ENCODE measurements around the gene ADGRB2.

Gene ADGRB2

GRCh38 chr1:31795801-31796621 is 31.9 kb upstream of the ADGRB2 start:
- DNase-seq (ENCODE audit: low read depth in 1 of 2, low spot score in 1 of 2) = no peak

- DNase-seq (ENCODE audit: low read depth in 1 of 2, low spot score in 1 of 2) = no peak
These were observed 31.0 kb upstream of the ADGRB2 start for GRCh38 chr1:31795096-31795675.

GRCh38 chr1:31793586-31794285 is 29.6 kb upstream of the ADGRB2 start:
- DNase-seq (ENCODE audit: low read depth in 1 of 2, low spot score in 1 of 2) = no peak

GRCh38 chr1:31793086-31793485 is 28.9 kb upstream of the ADGRB2 start:
- no peak for DNase-seq (ENCODE audit: low read depth in 1 of 2, low spot score in 1 of 2)

GRCh38 chr1:31792541-31792940 is 28.4 kb upstream of the ADGRB2 start:
- no peak for DNase-seq (ENCODE audit: low read depth in 1 of 2, low spot score in 1 of 2)

- no peak for DNase-seq (ENCODE audit: low read depth in 1 of 2, low spot score in 1 of 2)
These were observed 28.0 kb upstream of the ADGRB2 start for GRCh38 chr1:31792116-31792515.

GRCh38 chr1:31791131-31791858 is 27.2 kb upstream of the ADGRB2 start:
- no peak for DNase-seq (ENCODE audit: low read depth in 1 of 2, low spot score in 1 of 2)

GRCh38 chr1:31790641-31791091 is 26.5 kb upstream of the ADGRB2 start:
- no peak for DNase-seq (ENCODE audit: low read depth in 1 of 2, low spot score in 1 of 2)

- DNase-seq (ENCODE audit: low read depth in 1 of 2, low spot score in 1 of 2) = no peak
These were observed 26.0 kb upstream of the ADGRB2 start for GRCh38 chr1:31790140-31790539.

- DNase-seq (ENCODE audit: low read depth in 1 of 2, low spot score in 1 of 2) = peak; percentile 92 to 94
These were observed 25.3 kb upstream of the ADGRB2 start for GRCh38 chr1:31789259-31790065.

GRCh38 chr1:31788825-31789256 is 24.7 kb upstream of the ADGRB2 start:
- peak in 1 of 2 donors; percentile 21 for DNase-seq (ENCODE audit: low read depth in 1 of 2, low spot score in 1 of 2)

- DNase-seq (ENCODE audit: low read depth in 1 of 2, low spot score in 1 of 2) = peak; percentile 73 to 89
These were observed 24.1 kb upstream of the ADGRB2 start for GRCh38 chr1:31788138-31788824.

GRCh38 chr1:31787786-31788137 is 23.6 kb upstream of the ADGRB2 start:
- no peak for DNase-seq (ENCODE audit: low read depth in 1 of 2, low spot score in 1 of 2)

- DNase-seq (ENCODE audit: low read depth in 1 of 2, low spot score in 1 of 2) = no peak
These were observed 23.1 kb upstream of the ADGRB2 start for GRCh38 chr1:31787261-31787660.

GRCh38 chr1:31786366-31787060 is 22.4 kb upstream of the ADGRB2 start:
- DNase-seq (ENCODE audit: low read depth in 1 of 2, low spot score in 1 of 2) = no peak

GRCh38 chr1:31785947-31786290 is 21.8 kb upstream of the ADGRB2 start:
- DNase-seq (ENCODE audit: low read depth in 1 of 2, low spot score in 1 of 2) = no peak

GRCh38 chr1:31785020-31785946 is 21.1 kb upstream of the ADGRB2 start:
- DNase-seq (ENCODE audit: low read depth in 1 of 2, low spot score in 1 of 2) = no peak

- no peak for DNase-seq (ENCODE audit: low read depth in 1 of 2, low spot score in 1 of 2)
These were observed 20.3 kb upstream of the ADGRB2 start for GRCh38 chr1:31784356-31785019.

All from activated CD4-positive, alpha-beta T cell treated with anti-CD3 and anti-CD28 coated beads, Interleukin-2, amount 50 U/mL, for 24 hours (primary cell).